HG02763 (cell line): Measurements from ENCODE around the gene HES3.

ENCODE experiments used
- ATAC-seq: cut with Tn5 transposase; IDR thresholded peaks from one replicate; pipeline ENCODE4 v1.9.1; 2021; ENCODE audit warnings: mild to moderate bottlenecking, moderate library complexity; ENCODE audit not compliant: unreplicated experiment

Gene HES3

GRCh38 chr1:6245086-6245868, 1.3 kb downstream of the HES3 start:
- peak; percentile 51 for ATAC-seq

DNA sequence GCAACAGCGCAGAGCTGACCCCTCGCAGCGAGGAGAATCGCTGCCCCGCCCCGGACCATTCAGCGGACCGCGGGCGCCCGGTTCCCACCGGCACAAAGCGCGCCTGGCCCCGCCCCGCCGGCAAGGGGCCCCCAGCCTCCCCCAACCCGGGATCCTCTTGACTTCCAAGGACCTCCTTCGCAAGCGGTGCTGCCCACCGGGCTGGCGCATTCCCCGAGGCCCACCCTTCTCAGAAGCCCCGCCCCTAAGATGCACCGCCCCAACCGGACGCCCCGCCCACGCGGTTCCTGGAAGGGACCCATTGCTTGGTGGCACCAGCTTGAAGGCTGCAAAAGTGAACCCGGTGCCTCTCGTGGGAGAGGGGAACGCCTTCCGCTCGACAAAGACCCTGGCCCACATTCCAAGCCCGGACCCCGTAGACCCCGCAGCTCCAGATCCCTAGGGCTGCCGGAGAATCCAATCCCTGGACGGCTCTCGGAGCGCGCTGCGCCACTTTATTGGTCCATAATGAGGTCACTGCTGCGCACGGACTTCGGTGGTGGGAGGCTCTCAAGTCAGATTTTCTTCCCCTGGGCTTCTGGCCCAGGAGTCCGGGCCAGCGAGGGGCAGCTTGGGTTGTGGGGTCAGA, 2.0 kb downstream of the HES3 start:
- ATAC-seq: no peak

DNA sequence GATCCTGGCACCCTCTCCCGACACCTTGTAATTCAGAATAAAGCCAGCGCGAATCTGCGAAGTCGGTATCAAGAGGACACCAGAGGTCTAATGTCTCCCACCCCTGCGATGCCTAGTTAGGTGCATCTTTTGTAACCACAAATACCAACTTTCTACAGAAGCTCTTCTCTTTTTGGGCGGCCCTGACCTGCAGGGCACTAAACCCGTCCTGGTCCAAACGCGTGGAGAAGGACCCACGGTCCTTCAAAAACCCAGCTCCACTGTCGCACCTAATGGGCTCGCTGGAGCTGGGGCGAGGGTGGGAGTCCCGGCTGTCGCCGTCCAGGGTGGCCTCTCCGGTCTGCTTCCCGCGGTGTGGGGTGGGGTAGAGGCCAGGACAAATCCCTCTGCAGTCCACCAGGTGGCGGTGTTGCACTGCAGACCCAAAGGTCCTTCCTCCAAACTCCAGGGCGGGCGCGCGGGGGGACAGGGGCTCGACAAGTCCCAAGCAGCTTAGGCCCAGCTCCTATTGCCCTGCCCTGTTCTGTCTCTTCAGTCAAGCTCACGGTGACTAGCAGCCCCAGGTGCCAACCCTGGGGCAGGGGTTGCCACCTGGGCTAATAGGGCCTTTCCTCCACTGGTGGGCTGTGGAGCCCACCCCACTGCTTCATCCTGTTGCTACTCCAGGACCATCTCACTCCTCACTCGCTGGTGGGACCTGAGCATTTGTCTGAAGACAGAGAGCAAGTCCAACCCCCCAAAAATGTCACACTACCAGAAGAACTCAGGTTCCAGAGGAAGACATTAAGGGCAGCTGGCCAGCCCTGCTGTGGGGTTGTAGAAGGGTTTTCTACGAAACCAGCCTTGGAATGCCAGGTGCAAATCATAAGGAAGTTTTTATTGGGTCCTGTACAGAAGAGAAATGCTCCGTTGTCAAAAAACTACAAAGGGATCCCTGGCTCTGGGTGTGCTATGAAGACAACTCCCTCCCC, 2.8 kb downstream of the HES3 start:
- no peak for ATAC-seq

GRCh38 chr1:6247651-6248050, 3.7 kb downstream of the HES3 start:
- ATAC-seq: no peak

GRCh38 chr1:6248161-6248776, 4.3 kb downstream of the HES3 start:
- ATAC-seq: no peak

DNA sequence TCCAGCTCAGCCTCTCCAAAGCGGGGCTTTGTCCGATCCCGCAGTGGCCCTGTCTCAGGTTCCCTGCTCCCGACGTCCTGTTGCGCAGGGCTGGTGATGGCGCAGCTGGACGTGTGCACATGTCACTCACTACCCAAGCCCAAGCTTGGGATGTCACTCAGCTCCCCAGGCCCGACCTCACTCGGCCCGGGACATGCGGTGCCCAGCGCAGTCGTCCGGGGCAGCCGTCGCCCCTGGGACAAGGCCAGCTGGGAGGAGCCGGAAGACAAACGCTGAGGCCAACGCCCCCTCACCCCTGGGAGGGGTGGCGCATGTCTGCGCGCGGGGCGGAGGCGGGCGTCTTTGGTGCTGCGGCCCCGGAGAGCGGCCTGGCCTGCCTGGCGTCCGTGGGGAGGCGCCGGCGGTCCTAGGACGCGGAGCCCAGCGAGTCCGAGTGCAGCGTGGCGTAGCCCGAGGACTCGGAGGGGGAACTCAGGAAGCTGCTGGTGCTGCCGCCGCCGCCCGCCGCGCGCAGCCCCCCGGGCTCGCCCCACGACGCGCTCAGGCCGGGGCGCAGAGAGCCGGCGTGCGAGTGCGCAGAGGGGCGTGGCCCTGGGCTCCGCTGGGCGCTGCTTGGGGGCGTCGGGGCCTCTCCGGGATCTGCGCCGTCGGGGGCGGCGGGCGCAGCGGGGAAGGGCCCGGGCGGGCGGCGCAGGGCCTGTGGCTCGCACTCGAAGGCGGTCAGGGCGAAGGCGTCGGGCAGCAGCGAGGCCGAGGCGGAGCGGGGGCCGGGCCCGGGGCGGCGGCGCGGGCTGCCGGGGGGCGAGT, 5.2 kb downstream of the HES3 start:
- no peak for ATAC-seq

DNA sequence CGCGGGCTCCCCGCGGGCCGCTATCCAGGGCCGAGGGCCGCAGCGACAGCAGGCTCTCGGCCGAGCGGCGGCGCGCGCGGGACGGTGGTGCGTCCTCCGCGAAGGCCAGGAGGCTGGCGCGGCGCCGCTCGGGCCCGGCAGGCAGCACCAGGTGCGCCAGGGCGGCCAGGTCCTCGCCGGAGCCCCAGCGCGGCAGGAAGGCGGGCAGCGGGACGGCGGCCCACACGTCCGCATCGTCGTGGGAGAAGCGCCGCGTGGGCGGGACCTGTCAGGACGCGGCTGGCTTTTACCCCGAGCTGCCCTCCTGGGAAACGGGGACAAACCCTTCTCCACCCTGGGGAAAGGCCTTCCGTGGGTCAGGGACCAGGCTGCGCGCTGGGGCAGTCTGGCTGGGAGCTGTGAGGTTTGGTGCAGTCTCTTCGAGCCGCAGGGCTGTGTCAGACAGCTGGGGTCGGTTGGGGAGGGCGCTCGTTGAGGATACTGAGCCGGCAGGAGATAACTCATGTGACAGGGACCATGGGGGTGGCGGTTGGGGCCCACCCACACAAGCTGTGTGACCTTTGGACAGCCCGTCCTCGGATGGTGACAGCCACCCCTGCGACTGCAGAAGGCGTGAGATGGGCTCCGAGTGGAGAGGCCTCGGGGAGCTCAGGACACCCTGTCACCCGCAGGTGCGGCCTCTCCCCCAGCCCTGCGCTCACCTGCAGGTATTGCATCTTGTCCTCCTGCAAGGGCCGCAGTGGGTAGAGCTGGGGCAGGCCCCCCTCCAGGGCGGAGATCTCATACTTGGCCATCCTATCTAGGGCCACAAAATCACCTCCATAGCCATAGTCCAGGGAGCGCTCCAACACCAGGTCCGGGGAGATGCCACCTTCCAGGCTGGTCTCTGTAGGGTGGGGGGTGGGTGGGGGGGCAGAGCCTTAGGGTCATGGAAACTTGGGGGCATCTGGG, 6.0 kb downstream of the HES3 start:
- no peak for ATAC-seq

DNA sequence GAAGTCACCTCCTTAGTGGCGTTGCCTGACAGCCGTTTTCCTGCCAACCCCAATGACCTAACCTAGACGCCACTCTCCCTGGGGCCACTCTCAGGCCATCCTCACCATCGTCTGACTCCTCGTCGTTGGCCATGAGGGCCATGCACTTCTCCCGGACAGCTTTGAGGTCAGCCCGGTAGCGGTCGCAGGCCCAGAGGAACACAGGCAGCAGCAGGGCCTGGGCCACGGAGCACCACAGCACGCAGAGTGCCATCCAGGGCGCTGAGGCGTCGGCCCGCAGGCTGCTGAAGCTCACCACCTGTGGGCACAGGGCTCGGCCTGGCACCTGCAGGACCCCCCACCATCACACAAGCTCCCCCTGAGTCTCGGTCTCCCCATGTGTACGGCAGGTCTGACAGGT, 7.3 kb downstream of the HES3 start:
- no peak for ATAC-seq

GRCh38 chr1:6251681-6252373, 7.8 kb downstream of the HES3 start:
- no peak for ATAC-seq

- no peak for ATAC-seq
Observed at GRCh38 chr1:6252374-6252710, 8.4 kb downstream of the HES3 start.

DNA sequence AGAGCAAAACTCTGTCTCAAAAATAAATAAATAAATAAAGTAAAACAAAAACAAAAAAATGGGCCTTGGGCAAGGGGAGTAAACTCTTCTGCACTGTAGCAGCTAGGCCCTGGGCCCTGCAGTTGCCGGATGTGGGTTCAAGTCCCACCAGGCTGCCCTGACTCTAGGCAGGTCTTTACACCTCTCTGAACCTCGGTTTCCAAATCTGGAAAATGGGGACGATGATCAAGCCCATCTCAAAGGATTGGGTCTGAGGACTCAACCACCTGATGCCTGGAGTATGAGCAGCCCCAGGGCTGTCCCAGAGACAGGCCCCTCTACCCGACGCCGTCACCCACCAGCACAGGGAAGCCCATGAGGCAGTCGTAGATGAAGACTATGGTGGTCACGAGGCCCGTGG, 9.4 kb downstream of the HES3 start:
- ATAC-seq: no peak

- no peak for ATAC-seq
Observed at GRCh38 chr1:6254691-6255090, 10.7 kb downstream of the HES3 start.

DNA sequence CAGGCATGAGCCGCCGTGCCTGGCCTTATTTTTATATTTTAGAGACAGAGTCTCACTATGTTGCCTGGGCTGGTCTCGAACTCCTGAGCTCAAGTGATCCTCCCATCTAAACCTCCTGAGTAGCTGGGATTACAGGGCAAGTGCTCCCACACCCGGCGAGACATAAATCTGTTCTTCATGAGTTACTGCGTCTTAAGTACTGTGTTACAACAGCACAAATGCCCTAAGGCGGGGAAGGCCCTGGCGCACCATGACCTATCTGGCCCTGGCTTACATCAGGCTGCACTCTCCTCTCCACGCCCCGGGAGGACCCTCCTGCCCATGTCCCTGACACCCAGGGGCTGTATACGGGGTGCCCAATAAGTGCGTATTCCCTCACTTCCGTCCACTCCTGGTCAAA, 12.7 kb downstream of the HES3 start:
- ATAC-seq: no peak

DNA sequence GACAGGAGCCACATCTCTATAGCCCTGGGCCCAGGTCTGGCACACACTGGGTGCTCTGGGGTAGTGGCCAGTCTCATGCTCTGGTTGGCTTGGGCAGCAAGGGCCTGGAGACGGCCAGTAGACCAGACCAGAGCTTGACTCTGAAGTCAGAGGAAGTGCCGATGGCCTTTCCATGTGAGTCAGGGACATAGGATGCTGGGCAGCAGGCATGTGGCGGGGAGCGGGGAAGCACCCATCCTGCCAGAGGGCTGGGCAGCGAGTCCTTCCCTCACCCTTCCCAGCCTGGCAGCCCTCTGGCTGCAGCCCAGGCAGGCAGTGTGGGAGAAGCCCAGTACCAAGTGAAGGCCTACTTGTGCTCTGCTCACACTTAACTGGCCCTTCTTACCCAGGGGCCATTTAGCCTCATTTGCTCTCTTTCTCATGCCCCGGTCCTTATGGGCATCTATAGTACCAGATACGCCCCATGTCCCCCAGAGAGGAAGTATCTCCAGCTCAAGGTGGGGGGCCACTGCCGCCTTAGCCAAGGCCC, 13.6 kb downstream of the HES3 start:
- ATAC-seq: no peak

- ATAC-seq: no peak
Observed at GRCh38 chr1:6258675-6259074, 14.7 kb downstream of the HES3 start.

DNA sequence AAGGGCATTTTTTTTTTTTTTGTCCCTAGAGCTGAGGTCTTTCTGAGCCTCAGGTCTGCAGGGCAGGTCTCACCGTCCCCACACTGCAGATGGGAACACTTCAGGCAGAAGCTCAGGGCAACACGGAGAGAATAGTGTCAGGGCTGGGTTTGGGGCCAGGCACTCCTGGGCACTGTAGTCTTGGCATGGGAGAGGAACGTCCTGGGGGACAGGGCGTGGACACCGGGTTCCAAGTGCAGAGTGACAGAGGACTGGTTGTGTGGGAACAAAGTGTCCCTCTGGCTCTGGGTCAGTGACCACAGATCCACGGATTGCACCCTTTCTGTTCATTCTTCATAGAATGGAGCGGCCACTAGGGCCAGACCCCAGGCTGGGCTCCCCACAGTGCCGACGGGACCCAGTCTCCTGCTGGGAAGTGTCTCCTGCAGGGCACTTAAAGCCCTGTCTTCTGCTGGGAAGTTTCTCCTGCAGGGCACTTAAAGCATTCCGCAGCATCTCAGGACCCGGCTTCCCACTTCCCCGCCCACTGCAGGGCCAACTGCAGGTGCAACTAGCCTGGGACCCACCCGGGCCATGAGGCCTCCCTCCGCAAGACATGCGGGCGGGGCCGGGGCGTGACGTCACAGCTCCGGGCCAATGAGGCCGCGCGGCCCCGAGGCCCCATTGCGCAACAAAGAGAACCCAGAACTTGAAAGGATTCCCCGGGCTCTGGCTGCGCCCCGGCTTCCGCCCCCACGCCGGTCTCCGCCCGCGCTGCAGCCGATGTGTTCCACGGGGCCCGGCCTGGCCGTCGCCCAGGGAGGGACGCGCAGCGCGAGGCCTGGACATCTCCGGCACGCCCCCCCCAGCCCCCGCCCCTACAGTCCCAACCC, 15.7 kb downstream of the HES3 start:
- ATAC-seq: no peak

GRCh38 chr1:6260433-6260934, 16.5 kb downstream of the HES3 start:
- no peak for ATAC-seq
